VCaP (cell line): Measurements from ENCODE around the gene PTPRU.

Experiments
- H3K27ac ChIP-seq: fragments of 450-650 bp; 2 replicates; pipeline ENCODE4 v1.5.1; 2017
- CTCF ChIP-seq: fragments of 450-650 bp; conservative IDR thresholded peaks from 2 replicates; pipeline ENCODE4 v1.5.1; 2017; ENCODE audit warnings: mild to moderate bottlenecking, moderate library complexity

PTPRU gene

DNA sequence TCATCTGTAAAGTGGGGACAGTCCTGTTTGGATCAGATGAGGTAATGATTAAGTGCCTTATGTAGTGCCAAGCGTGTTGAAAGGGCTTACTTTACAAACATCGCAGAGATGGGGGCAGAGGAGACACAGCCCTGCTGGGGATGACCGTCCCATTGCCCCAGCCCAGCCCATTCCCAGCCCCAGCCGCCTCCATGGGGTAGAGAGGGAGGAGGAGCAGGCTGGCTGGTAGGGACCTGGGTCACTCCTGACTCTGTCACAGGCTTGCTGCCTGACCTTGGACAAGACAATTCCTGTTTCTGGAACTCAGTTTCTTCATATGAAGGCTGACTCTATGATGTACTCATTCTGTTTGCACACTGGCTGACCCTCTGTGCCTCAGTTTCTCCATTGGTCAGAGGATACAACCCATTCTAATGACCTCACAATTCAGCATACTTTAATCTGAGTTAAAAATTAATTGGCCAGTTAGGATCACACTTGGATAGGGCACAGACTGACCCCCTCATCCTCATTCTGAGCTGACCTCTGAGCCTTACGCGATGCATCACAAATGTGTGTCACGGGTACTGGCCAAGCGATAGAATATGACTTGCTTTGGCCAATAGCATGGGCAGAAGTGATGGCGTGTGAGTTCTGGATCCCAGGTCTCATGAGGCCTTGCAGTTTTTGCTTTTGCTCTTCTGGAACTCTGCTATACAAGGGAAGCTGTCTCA is 91.1 kb downstream of the PTPRU start:
- no peak overlapping the region for H3K27ac ChIP-seq
- no peak for TF ChIP-seq CTCF

DNA sequence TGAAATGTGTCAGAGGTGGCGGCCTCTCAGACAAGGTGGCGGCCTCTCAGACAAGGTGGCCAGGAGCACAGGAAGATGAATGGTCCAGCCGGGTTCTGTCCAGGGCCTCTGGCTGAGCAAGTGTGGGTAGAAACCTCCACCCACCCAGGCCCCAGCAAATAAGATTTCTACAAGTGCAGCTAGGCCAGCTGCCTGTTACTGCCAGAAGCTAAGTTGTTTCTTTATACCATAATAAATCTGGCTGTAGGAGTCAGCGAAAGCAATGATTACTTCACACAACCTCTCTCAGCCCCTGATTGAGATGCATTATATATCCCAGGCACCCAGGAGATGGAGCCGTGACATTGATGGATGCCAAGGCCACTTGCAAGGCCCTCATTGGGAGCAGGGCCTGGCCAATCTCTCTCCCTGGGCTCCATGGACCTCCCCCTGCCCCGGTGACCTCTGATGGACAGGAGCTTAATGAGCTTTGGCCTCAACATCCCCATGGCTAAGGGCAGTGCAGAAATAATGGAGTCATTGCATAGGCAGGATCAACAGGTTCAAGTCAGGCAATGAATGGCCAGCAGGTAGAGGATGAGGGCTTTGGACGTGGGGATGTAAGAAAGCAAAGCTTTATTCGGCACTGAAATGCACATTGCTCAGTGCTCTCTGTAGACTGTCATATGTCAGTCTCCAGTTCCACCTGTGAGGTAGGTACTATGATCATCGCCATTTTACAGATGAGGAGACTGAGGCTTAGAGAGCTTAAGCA is 92.9 kb downstream of the PTPRU start:
- no peak for TF ChIP-seq CTCF

DNA sequence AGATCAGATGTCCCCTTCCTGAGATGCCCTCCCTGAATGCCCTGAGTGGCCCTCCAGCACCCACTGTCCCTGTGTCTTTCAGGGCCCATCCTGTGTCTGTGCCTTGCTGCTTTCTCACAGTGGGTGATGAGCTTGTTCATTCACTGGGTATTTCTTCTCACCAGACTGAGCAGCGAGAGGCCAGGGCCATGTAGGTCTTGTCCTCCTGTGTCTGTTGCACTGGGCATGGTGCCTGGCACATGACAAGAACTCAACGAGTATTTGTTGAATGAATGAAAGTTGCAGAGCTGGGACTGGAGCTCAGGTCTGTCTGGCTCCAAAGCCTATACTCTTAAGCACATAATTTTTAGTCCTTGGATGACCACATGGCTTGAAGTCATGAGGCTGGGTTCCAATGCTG is 93.8 kb downstream of the PTPRU start:
- TF ChIP-seq CTCF, result no peak
- no peak overlapping the region for H3K27ac ChIP-seq

More for the DNA sequence above, 92.9 kb downstream of the PTPRU start:
- no peak overlapping the region for H3K27ac ChIP-seq

DNA sequence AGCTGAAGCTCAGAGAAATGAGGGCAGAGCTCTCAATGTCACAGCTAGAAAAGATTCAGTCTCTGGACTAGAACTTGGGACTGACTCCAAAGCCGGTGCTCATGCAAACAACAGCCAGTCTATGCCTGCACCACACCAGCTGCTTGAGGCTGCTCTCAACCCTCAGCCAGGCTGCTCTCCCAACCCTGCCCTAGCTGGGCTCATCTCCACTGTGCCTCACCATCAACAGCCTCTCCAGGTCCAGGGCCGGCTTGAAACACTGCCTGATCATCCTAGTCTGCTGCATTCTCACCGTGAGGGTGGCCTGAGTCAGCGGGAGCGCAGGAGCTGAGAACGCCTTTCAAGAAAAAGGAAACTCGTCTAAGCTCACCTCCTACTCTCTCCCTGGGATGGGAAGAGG is 94.5 kb downstream of the PTPRU start:
- no peak overlapping the region for H3K27ac ChIP-seq
- no peak for TF ChIP-seq CTCF

GRCh38 chr1:29331309-29331708 is 95.0 kb downstream of the PTPRU start:
- H3K27ac ChIP-seq, result no peak overlapping the region
- TF ChIP-seq CTCF, result no peak

DNA sequence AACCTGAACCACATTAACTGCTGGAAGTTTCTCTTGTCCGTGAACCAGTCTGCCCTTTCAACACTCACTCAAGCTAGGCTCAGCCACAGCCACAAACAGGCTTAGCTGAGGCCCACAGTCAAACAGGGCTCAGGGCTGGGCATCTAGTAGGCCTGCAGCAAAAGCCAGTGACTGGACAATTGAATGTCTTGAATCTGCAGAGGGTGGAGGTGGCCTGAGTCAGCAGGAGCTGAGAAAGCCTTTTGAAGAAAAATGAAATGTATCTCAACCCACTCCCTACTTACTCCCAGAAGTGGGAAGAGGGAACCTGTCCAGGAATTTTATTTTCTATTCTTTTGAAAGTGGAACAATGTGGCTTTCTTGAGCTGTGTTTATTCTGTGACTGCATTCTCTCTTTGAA is 95.4 kb downstream of the PTPRU start:
- TF ChIP-seq CTCF, result no peak
- H3K27ac ChIP-seq, result no peak overlapping the region

DNA sequence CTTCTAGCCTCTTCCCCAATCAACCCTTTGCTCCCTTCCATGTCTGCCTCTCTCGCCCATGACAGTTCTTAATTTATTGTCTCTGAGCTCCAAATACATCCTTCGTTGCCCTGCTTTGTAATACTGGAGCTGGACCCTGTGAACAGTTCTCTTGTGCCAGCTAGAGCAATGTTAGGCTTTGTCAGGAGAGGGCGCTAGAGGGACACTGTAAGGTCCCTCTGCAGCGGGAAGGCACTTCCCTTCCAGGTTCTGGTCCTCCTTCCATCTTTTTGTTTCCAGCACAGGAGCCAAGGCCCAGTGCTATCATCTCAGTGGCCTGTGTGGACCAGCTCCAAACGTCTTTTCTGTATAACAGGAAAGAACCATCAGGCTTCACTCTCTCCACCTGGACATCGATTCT is 95.9 kb downstream of the PTPRU start:
- H3K27ac ChIP-seq, result no peak overlapping the region
- peak; percentile 40 for TF ChIP-seq CTCF
